ENCODE data around the gene SNTG2.

The SNTG2 gene

GRCh38 chr2:1283871-1284270 is 333.2 kb downstream of the SNTG2 start:
- no peak for DNase-seq (ENCODE audit: extremely low read depth, low read depth)

GRCh38 chr2:1286929-1287328 is 336.3 kb downstream of the SNTG2 start:
- no peak for DNase-seq (ENCODE audit: extremely low read depth, low read depth)
- no peak for TF ChIP-seq CTCF (IDR thresholded peaks at IDR 0.05; ENCODE audit: low read depth, low read length)

More at GRCh38 chr2:1283871-1284270, 333.2 kb downstream of the SNTG2 start:
- no peak for TF ChIP-seq CTCF (IDR thresholded peaks at IDR 0.05; ENCODE audit: low read depth, low read length)

- no peak for TF ChIP-seq CTCF (IDR thresholded peaks at IDR 0.05; ENCODE audit: low read depth, low read length)
- DNase-seq (ENCODE audit: extremely low read depth, low read depth), result no peak
Observed at GRCh38 chr2:1287427-1287826, 336.8 kb downstream of the SNTG2 start.

- no peak for DNase-seq (ENCODE audit: extremely low read depth, low read depth)
- no peak for TF ChIP-seq CTCF (IDR thresholded peaks at IDR 0.05; ENCODE audit: low read depth, low read length)
Observed at GRCh38 chr2:1294900-1295299, 344.3 kb downstream of the SNTG2 start.

GRCh38 chr2:1295740-1296139 is 345.1 kb downstream of the SNTG2 start:
- no peak for TF ChIP-seq CTCF (IDR thresholded peaks at IDR 0.05; ENCODE audit: low read depth, low read length)
- DNase-seq (ENCODE audit: extremely low read depth, low read depth), result no peak

GRCh38 chr2:1297372-1298159 is 346.9 kb downstream of the SNTG2 start:
- no peak for TF ChIP-seq CTCF (IDR thresholded peaks at IDR 0.05; ENCODE audit: low read depth, low read length)
- DNase-seq (ENCODE audit: extremely low read depth, low read depth), result no peak

GRCh38 chr2:1299043-1299442 is 348.4 kb downstream of the SNTG2 start:
- no peak for TF ChIP-seq CTCF (IDR thresholded peaks at IDR 0.05; ENCODE audit: low read depth, low read length)

More at GRCh38 chr2:1299043-1299442, 348.4 kb downstream of the SNTG2 start:
- DNase-seq (ENCODE audit: extremely low read depth, low read depth), result no peak
